Measurements from ENCODE around the gene SLC7A14. TPM values are rescaled to one million over a fixed set of nuclear protein-coding genes. Genes with fewer than 3 reads are reported as not detected.

The SLC7A14 gene
- total RNA-seq, 1 experiment from 2014 or later: not detected

DNA sequence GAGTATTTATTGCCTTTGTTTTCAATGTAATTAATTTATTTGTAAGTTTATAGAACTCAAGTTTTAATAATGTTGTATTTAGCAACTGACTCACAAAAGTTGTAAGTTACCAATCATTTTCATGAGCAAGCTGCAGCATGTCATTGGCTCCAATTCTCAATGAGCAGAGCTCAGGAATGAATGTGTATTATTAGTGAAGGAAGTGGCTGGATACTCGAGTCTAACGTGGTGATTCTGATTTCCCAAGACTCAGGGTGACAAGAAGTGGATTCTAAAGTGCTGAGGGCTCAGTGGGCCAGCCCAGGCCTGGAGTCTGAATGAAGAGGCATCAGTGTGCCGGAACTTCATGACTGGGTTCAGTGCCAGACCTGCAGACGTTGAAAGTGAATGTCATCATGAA lies 127.6 kb downstream of the SLC7A14 start:
- Histone ChIP-seq H3K36me3 (ENCODE audit: low read depth, low read length) (no peaks in the 10 kb centered on the region), H4K20me1 (ENCODE audit: low read length) (no peaks in the 10 kb centered on the region), H3F3A (ENCODE audit: low read length, unreplicated experiment) (no peaks in the 10 kb centered on the region), H3K9me3 (ENCODE audit: low read length) (no peaks in the 10 kb centered on the region), H3K79me2 (ENCODE audit: low read length) (no peaks in the 10 kb centered on the region), H3K27ac (ENCODE audit: low read length) (no peak overlapping the region), H3K4me1 (ENCODE audit: insufficient read depth, low read length) (no peaks in the 10 kb centered on the region), H3K9ac (ENCODE audit: low read length) (no peak overlapping the region), H3K4me2 (ENCODE audit: low read length) (no peak overlapping the region), H3K9me2 (replicated peaks; ENCODE audit: low read length) (no peaks in the 10 kb centered on the region), H2AFZ (ENCODE audit: low read length) (no peak overlapping the region), H3K27me3 (ENCODE audit: low read length) (no peaks in the 10 kb centered on the region), H3K4me3 (ENCODE audit: low read length) (no peak overlapping the region)
- TF ChIP-seq EZH2phosphoT487 (IDR thresholded peaks at IDR 0.05; ENCODE audit: borderline replicate concordance, low read length): no peak
- TF ChIP-seq, protein P1, sequence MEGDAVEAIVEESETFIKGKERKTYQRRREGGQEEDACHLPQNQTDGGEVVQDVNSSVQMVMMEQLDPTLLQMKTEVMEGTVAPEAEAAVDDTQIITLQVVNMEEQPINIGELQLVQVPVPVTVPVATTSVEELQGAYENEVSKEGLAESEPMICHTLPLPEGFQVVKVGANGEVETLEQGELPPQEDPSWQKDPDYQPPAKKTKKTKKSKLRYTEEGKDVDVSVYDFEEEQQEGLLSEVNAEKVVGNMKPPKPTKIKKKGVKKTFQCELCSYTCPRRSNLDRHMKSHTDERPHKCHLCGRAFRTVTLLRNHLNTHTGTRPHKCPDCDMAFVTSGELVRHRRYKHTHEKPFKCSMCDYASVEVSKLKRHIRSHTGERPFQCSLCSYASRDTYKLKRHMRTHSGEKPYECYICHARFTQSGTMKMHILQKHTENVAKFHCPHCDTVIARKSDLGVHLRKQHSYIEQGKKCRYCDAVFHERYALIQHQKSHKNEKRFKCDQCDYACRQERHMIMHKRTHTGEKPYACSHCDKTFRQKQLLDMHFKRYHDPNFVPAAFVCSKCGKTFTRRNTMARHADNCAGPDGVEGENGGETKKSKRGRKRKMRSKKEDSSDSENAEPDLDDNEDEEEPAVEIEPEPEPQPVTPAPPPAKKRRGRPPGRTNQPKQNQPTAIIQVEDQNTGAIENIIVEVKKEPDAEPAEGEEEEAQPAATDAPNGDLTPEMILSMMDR (conservative IDR thresholded peaks at IDR 0.05; ENCODE audit: low read depth, low read length): no peak
- TF ChIP-seq EZH2 (IDR thresholded peaks at IDR 0.05; ENCODE audit: low read length, unreplicated experiment): no peak
- DNase-seq (no peak), ATAC-seq (no peak)
- POLR2A ChIA-PET (ENCODE audit: unreplicated experiment): interaction anchor here (0.6 kb wide), 1 partner anchor 28 kb away, joined by 5 read pairs; no protein-coding TSS in a partner anchor
- CTCF ChIA-PET: no interaction called here
- no TSS peak for BruUV-seq (replicated peaks)
- intact Hi-C loops (cut with micrococcal nuclease): no loop called here

DNA sequence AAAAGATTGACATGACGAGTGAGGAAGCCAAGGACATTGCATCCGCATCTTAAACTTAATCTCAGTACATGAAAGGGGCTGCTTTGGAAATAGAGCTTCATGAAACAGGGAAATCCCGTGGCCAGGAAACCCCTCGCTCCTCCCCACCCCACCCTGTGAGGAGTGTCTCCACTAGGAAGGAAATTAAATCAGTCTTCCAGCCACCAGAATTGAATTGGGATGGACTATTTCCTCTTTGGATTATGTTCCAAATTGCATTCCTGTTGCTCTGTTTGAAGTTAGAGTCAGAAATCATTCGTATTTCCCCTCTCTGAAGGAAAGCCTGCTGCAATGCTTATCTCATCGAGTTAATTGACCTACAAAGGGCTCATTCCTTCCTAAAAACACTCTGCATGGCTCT lies 131.4 kb downstream of the SLC7A14 start:
- Histone ChIP-seq H3K9me2 (replicated peaks; ENCODE audit: low read length) (no peaks in the 10 kb centered on the region), H3K9me3 (ENCODE audit: low read length) (no peaks in the 10 kb centered on the region), H4K20me1 (ENCODE audit: low read length) (no peaks in the 10 kb centered on the region), H2AFZ (ENCODE audit: low read length) (no peak overlapping the region), H3K36me3 (ENCODE audit: low read depth, low read length) (no peaks in the 10 kb centered on the region), H3K4me1 (ENCODE audit: insufficient read depth, low read length) (no peaks in the 10 kb centered on the region), H3F3A (ENCODE audit: low read length, unreplicated experiment) (no peaks in the 10 kb centered on the region), H3K4me3 (ENCODE audit: low read length) (no peak overlapping the region), H3K79me2 (ENCODE audit: low read length) (no peaks in the 10 kb centered on the region), H3K9ac (ENCODE audit: low read length) (no peak overlapping the region), H3K27ac (ENCODE audit: low read length) (no peak overlapping the region), H3K27me3 (ENCODE audit: low read length) (no peaks in the 10 kb centered on the region), H3K4me2 (ENCODE audit: low read length) (no peak overlapping the region)
- intact Hi-C loops (cut with micrococcal nuclease): no loop called here
- no peak for DNase-seq
- no peak for TF ChIP-seq EZH2phosphoT487 (IDR thresholded peaks at IDR 0.05; ENCODE audit: borderline replicate concordance, low read length)
- TF ChIP-seq, protein P1 (conservative IDR thresholded peaks at IDR 0.05; ENCODE audit: low read depth, low read length): no peak
- no peak for TF ChIP-seq EZH2 (IDR thresholded peaks at IDR 0.05; ENCODE audit: low read length, unreplicated experiment)
- ChIA-PET POLR2A (ENCODE audit: unreplicated experiment) (interaction anchor here (0.7 kb wide), 1 partner anchor 416 kb away, joined by 9 read pairs; the partner anchor contains the start of gene RPL22L1), CTCF (no interaction called here)
- ATAC-seq: no peak
- BruUV-seq (replicated peaks): no TSS peak

DNA sequence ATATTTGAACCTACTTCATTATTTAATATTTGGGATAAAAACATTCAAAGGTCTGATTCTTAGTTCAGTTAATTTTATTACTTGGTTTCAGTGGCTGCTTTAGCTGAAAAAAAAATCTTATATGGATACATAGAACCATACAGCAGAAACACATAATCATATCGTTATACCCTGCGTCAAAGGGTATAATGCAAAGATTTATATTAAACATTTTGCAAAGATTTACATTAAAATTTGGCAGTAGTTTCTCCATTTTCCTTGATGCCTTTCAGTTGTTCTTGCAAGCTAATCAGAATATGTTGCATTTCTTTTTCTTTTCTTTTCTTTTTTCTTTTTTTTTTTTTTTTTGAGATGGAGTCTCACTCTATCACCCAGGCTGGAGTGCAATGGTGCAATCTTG lies 135.8 kb downstream of the SLC7A14 start:
- intact Hi-C loops (cut with micrococcal nuclease): no loop called here
- Histone ChIP-seq H3K36me3 (ENCODE audit: low read depth, low read length) (no peaks in the 10 kb centered on the region), H3K9me3 (ENCODE audit: low read length) (no peaks in the 10 kb centered on the region), H3K4me1 (ENCODE audit: insufficient read depth, low read length) (no peaks in the 10 kb centered on the region), H3K4me2 (ENCODE audit: low read length) (no peak overlapping the region), H4K20me1 (ENCODE audit: low read length) (no peaks in the 10 kb centered on the region), H3K9ac (ENCODE audit: low read length) (no peak overlapping the region), H3K27me3 (ENCODE audit: low read length) (no peaks in the 10 kb centered on the region), H3K4me3 (ENCODE audit: low read length) (no peak overlapping the region), H3K79me2 (ENCODE audit: low read length) (no peaks in the 10 kb centered on the region), H2AFZ (ENCODE audit: low read length) (no peak overlapping the region), H3K27ac (ENCODE audit: low read length) (no peak overlapping the region), H3K9me2 (replicated peaks; ENCODE audit: low read length) (no peaks in the 10 kb centered on the region), H3F3A (ENCODE audit: low read length, unreplicated experiment) (no peaks in the 10 kb centered on the region)
- ChIA-PET POLR2A (ENCODE audit: unreplicated experiment) (no interaction called here), CTCF (interaction anchor here (0.6 to 1.1 kb wide), 2 partner anchors 18 to 362 kb away, joined by 3 read pairs; no protein-coding TSS in a partner anchor)
- ATAC-seq: no peak
- no peak for DNase-seq
- no TSS peak for BruUV-seq (replicated peaks)
- TF ChIP-seq EZH2phosphoT487 (IDR thresholded peaks at IDR 0.05; ENCODE audit: borderline replicate concordance, low read length): no peak
- TF ChIP-seq, protein P1 (conservative IDR thresholded peaks at IDR 0.05; ENCODE audit: low read depth, low read length): no peak
- TF ChIP-seq EZH2 (IDR thresholded peaks at IDR 0.05; ENCODE audit: low read length, unreplicated experiment): no peak

All from PC-3 (cell line).